Parathyroid adenoma (tissue), 2 donors: ENCODE results near the gene IL10RB.
"Not testable (repeated sequence)": the region's sequence is repeated elsewhere in the genome, so short reads cannot be mapped to it uniquely, and the experiment has no call there.

Experiments used
- H2AFZ ChIP-seq: fragments of 300-600 bp; sonication (generic); one replicate; pipeline ENCODE4 v1.7.0; 2017; ENCODE audit warnings: antibody characterized with exemption, mild to moderate bottlenecking
- H3K27ac ChIP-seq: fragments of 300-600 bp; sonication (generic); one replicate; pipeline ENCODE4 v1.7.0; 2017
- H3K27me3 ChIP-seq: fragments of 300-600 bp; sonication (generic); one replicate; pipeline ENCODE4 v1.7.0; 2017; ENCODE audit warnings: low read length; ENCODE audit not compliant: control insufficient read depth, insufficient read depth
- H3K36me3 ChIP-seq: fragments of 300-600 bp; sonication (generic); one replicate; pipeline ENCODE4 v1.7.0; 2017; ENCODE audit warnings: low read length; ENCODE audit not compliant: control insufficient read depth, insufficient read depth
- H3K4me1 ChIP-seq: fragments of 300-600 bp; sonication (generic); one replicate; pipeline ENCODE4 v1.7.0; 2017; ENCODE audit warnings: control low read depth
- H3K4me2 ChIP-seq: fragments of 300-600 bp; sonication (generic); one replicate; pipeline ENCODE4 v1.7.0; 2017; ENCODE audit warnings: low read length
- H3K4me3 ChIP-seq: fragments of 300-600 bp; sonication (generic); one replicate; pipeline ENCODE4 v1.7.0; 2017; ENCODE audit warnings: low read depth, low read length
- H3K79me2 ChIP-seq: fragments of 300-600 bp; sonication (generic); one replicate; pipeline ENCODE4 v1.7.0; 2017; ENCODE audit warnings: control low read depth
- H3K9ac ChIP-seq: fragments of 300-600 bp; sonication (generic); one replicate; pipeline ENCODE4 v1.7.0; 2017; ENCODE audit warnings: mild to moderate bottlenecking
- H3K9me3 ChIP-seq: fragments of 300-600 bp; sonication (generic); one replicate; pipeline ENCODE4 v1.7.0; 2017; ENCODE audit warnings: low read length; ENCODE audit not compliant: control insufficient read depth
- CTCF ChIP-seq: fragments of 300-600 bp; sonication (generic); IDR thresholded peaks from one replicate; pipeline ENCODE4 v1.7.0; 2017; ENCODE audit warnings: antibody characterized with exemption, mild to moderate bottlenecking
- donor health status: primary hyperparathyroidism.

Gene IL10RB

GRCh38 chr21:33317786-33318486, 51.8 kb downstream of the IL10RB start:
- no peak for TF ChIP-seq CTCF
- no peaks in the 10 kb centered on the region for H3K27me3 ChIP-seq
- no peak overlapping the region for H2AFZ ChIP-seq
- no peak overlapping the region for H3K4me2 ChIP-seq
- no peak overlapping the region for H3K4me3 ChIP-seq
- no peaks in the 10 kb centered on the region for H3K79me2 ChIP-seq
- no peaks in the 10 kb centered on the region for H3K4me1 ChIP-seq
- no peak overlapping the region for H3K9ac ChIP-seq
- no peaks in the 10 kb centered on the region for H3K36me3 ChIP-seq
- H3K9me3 ChIP-seq = no peaks in the 10 kb centered on the region
- no peak overlapping the region for H3K27ac ChIP-seq

GRCh38 chr21:33321005-33321404, 54.8 kb downstream of the IL10RB start:
- not testable (repeated sequence) for H3K9me3 ChIP-seq, H3K79me2 ChIP-seq, H2AFZ ChIP-seq, H3K36me3 ChIP-seq, H3K4me1 ChIP-seq, H3K4me3 ChIP-seq, H3K27ac ChIP-seq, H3K27me3 ChIP-seq, H3K4me2 ChIP-seq, H3K9ac ChIP-seq

GRCh38 chr21:33323610-33324009, 57.4 kb downstream of the IL10RB start:
- H3K4me1 ChIP-seq, H3K9ac ChIP-seq, H3K27me3 ChIP-seq, H3K9me3 ChIP-seq, H3K79me2 ChIP-seq, H2AFZ ChIP-seq, H3K36me3 ChIP-seq, H3K27ac ChIP-seq: not testable (repeated sequence)
- Histone ChIP-seq H3K4me3 (peak overlapping the region; percentile 99), H3K4me2 (peak overlapping the region; percentile 91)

- no peak for TF ChIP-seq CTCF
- Histone ChIP-seq H3K4me2 (peak within 1 kb of the TSS; percentile 91), H3K4me1 (no peaks in the 10 kb centered on the region)
Measured at GRCh38 chr21:33324291-33325221, 58.4 kb downstream of the IL10RB start, which contains the start of gene IFNAR1. Gene IFNAR1, plus strand, starts transcription at chr21:33324970. Its CDS starts 86 bp downstream, at chr21:33325056.

GRCh38 chr21:33325222-33326067, 59.3 kb downstream of the IL10RB start:
- no peaks in the 10 kb centered on the region for H3K27me3 ChIP-seq
- peak overlapping the region; percentile 96 for H2AFZ ChIP-seq
- H3K4me3 ChIP-seq = peak overlapping the region; percentile 99
- H3K36me3 ChIP-seq = no peaks in the 10 kb centered on the region
- H3K9ac ChIP-seq = peak overlapping the region; percentile 43
- peak overlapping the region; percentile 87 for H3K4me2 ChIP-seq
- no peaks in the 10 kb centered on the region for H3K9me3 ChIP-seq
- no peak for TF ChIP-seq CTCF
- H3K79me2 ChIP-seq = peaks cover 2% of the 10 kb centered on the region
- H3K4me1 ChIP-seq = no peaks in the 10 kb centered on the region
- peak overlapping the region; percentile 92 for H3K27ac ChIP-seq

More at GRCh38 chr21:33324291-33325221, 58.4 kb downstream of the IL10RB start, which contains the start of gene IFNAR1:
- peak within 1 kb of the TSS; percentile 43 for H3K9ac ChIP-seq
- no peaks in the 10 kb centered on the region for H3K36me3 ChIP-seq
- H3K4me3 ChIP-seq = peak within 1 kb of the TSS; percentile 99
- H3K27ac ChIP-seq = peak within 1 kb of the TSS; percentile 92
- H3K27me3 ChIP-seq = no peaks in the 10 kb centered on the region
- peak within 1 kb of the TSS; percentile 96 for H2AFZ ChIP-seq
- no peaks in the 10 kb centered on the region for H3K9me3 ChIP-seq
- peaks cover 2% of the 10 kb centered on the region for H3K79me2 ChIP-seq
